NCI-H146 treated with DMSO at 0.1 percent for 48 hours (cell line): ENCODE data around the gene ISG20.

ENCODE experiments used
- DNase-seq: peaks from one replicate; lab custom pipeline; 2025; ENCODE audit not compliant: unreplicated experiment; lab: John Stamatoyannopoulos, UW

Gene ISG20

DNA sequence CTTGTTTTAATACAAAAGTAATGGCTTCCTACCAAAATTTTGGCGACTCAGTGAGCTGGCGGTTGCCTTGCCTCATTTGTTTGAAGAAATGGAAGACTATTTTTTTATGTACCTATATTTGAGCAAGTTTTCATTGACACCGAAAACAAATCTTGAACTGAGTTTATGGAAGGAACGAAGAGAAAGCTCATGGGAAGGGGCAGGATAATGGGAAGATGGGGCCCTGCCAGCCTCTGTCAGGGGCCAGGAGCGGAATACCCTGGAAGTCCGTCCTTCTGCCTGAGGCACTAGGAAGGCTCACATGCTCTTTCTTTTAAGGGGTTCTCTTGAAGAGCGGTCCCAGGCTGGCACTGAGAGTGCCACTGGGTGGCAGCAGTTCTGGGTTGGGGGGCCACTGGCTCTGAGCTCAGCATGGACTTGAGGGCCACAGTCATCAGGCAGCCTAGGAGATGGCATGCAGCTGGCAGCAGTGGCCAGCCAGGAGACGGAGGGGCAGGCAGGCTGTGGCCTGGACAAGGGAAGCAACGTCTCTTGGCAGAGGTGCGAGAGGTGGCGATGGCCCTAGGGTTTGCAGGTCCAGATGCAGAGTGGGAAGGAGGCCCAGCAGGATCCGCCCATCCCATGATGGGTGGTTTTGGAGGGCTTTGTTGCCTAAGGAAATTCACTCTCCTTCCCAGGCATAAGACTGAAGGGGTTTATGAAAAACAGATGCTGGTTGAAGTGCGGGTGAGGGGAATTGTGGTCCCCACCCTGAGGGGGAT lies 41.6 kb downstream of the ISG20 start:
- DNase-seq = no peak

- no peak for DNase-seq
Measured at GRCh38 chr15:88681610-88682221, 42.9 kb downstream of the ISG20 start.

GRCh38 chr15:88684345-88684744 lies 45.5 kb downstream of the ISG20 start:
- DNase-seq = no peak

DNA sequence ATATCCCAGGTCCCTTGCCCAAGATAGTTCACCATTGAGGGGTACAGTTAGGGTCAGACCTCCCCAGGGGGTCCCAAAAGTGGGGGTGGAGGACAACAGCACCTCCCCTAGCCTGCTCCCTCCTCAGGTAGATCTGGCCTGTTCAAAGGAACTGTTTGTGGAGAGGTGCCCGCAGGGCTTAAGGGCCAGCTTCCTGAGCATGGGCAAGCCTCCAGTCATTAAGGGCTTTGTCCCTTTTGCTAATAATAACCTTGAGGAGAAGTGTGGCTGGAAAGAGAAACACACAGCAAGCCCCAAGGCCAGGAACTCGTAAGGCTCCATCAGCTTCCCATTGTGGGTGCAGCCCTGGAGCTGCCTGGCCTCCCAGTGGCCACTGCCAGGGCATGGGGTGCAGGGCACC lies 47.4 kb downstream of the ISG20 start:
- no peak for DNase-seq

GRCh38 chr15:88688394-88688933 lies 49.6 kb downstream of the ISG20 start:
- no peak for DNase-seq

DNA sequence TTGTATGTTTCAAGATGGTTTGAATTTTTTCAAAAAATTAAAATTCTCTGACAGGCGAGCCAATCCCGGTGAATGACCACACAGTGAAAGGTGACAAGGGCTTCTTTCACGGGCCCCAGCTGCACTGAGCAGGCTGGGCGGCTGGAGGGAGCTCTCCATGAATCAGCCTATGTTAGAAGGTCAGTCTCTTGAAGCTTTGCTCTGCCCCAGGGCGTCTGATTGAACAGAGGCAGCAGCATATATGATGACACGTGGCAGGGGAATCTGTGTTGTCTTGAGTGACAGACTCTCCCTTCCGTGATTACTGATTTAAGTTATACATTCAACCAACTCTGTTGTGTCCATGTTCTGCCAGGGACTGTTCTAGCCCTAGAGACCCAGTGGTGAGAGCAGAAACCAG lies 51.5 kb downstream of the ISG20 start:
- DNase-seq = no peak

DNA sequence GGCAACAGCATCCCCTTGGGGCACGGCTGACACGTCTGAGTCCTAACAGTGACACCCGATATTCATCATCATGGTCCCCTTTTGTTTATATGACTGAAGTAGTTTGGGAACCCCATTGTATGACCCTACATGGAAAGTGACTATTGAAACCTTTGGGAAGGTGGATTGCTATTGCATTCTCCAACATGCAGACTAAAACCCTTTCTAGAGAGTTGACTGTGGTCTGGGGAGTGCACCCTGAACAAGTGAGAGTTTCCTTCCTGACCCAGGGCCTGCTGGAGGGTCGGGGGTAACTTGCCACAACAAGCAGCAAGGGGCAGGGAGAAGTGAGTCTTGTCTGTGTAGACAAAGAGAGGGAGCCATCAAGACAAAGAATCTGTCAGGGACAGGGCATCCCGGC lies 54.4 kb downstream of the ISG20 start:
- no peak for DNase-seq

GRCh38 chr15:88695101-88695500 lies 56.3 kb downstream of the ISG20 start:
- DNase-seq = no peak

GRCh38 chr15:88695691-88696251 lies 57.0 kb downstream of the ISG20 start:
- DNase-seq = no peak

DNA sequence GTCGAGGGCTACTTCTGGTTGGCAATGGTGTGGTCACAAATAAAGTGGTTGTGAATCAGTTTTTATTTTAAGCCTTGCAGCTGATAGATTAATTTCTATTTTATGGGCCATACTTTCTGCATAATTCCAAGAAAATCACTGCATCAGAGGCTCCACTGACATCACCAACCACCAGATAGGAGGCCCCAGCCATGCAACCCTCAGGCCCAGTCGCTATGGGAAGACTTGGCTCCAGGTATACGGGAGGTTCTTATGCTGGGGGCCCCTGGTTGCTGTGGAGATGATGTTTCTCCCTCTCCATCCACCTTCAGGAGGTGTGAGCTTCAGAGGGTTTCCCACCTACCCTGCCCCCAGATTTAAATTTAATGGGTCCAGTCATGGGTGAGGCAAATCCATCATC lies 57.4 kb downstream of the ISG20 start:
- DNase-seq = no peak

DNA sequence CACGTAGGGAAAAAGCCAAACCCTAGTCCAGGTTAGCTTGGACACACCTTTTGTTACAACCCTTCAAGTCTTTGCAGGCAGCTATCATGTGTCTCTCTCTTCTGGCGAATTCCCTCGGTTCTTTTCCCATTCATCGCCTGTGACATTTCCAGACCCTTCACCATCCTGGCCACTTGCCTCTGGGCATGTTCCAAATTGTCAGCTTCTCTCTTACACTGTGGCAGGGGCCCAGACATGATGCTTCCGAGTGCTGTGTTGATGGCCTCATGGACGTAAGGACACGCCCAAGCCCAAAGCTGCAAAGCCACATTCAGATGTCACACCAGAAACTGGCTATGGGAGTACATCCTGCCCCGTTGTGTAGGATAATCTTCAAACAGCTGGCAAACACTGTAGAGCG lies 58.5 kb downstream of the ISG20 start:
- no peak for DNase-seq

DNA sequence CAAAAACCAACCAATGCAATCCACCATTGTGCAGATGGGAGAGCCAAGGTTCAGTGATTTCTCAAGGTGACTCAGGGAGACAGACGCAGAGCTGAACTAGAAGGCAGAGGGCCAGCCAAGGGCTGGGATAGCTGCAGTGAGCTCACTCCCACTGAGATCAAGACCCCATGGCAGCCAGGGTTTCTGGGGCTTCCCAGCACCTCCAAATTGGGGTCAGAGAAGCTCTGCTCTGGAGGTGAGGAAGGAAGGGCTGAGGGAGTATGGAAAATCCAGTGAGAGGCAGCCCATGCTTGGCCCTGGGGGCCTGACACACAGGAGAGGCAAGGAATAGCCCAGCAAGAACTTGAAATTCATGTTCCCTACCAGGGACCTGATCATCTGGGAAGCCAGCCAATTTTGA lies 61.0 kb downstream of the ISG20 start:
- DNase-seq = no peak

DNA sequence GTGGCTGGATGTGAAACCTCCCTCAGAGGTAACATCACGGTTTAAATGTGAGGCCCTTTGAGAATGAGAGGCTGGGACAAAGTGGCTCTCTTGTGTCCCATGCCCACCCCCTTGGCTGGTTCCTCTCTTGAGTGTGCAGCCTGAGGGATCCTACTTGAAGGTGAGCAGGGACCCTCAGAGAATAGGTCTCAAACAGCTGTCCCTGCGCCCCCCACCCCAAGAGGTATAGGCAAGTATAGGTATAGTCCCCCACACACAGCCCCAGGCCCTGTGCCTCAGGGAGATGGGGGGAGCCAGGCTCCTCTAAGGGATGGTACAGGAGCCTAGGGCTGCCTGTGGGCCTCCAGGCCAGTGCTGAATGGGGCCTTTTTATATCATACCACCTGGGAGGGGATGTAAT lies 61.9 kb downstream of the ISG20 start:
- DNase-seq = no peak

GRCh38 chr15:88701561-88702095 lies 62.8 kb downstream of the ISG20 start:
- no peak for DNase-seq

DNA sequence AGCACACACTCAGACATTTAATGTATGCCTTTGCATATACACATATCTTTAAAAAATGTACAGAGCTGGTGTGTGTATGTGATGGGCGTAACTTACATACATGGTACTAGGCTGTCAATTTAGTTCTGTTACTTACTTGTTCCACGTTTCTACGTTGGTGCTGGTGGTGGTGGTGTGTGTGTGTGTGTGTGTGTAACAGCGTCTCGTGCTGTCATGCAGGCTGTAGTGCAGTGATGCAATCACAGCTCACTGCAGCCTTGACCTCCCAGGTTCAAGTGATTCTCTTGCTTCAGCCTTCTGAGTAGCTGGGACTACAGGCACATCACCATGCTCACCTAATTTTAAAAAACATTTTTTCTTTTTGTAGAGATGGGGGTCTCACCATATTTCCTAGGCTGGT lies 64.2 kb downstream of the ISG20 start:
- no peak for DNase-seq

- no peak for DNase-seq
Measured at GRCh38 chr15:88703533-88703932, 64.7 kb downstream of the ISG20 start.

DNA sequence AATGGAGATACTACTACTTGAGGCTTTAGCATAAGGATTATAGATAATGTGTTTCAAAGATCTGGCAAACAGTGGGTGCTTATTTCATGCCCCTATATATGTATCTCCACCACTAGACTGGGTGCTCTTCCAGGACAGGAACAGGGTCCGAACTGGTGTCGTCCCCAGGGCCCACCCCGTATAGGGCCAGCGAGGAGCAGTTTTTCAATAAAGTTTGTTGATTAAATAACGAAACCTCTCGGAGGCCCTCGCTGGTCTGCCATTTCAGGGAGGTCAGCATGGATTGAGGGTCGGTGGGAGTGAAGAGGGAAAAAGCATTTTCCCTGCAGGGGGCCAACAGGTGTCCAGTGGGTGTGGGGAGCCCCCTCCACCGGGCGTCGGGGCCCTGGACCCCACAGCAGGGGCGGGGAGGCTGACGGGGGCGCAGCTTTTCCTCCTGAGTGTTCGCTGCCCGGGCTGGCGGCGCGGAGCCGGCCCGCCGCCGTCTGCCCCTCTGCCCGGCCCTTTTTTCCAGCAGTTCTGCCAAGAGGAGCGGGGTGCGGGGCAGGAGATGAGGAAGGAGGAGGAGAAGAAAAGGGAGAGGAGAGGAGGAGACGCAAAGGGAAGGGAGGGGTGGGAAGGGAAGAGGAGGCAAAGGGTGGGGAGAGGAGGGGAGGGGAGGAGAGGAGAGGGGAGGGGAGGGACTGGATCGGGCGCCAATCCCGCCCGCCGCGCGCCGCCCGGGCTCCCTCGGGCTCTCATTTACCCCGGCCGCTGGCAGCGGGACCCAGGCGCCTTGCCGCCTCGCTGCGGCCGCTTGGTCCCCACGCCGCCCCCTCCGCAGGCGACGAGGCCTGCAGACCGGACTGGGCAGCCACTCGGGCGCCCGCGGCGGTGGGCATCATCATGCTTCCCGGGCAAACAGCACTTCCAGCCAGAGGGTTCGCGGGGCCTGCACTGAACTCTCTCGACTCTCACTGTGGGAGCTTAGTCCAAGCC lies 66.3 kb downstream of the ISG20 start:
- DNase-seq = no peak

GRCh38 chr15:88705769-88706165 lies 67.0 kb downstream of the ISG20 start:
- no peak for DNase-seq
